ENCODE results near the gene LGALS14. TPM values are rescaled to one million over a fixed set of nuclear protein-coding genes. Genes with fewer than 3 reads are reported as not detected.

Gene LGALS14
- total and polyA plus RNA-seq, 2 of the 8 experiments (the other 6 are each of a cell fraction or from before 2014, with no cell fraction given) = 0.50 to 0.77 TPM

DNA sequence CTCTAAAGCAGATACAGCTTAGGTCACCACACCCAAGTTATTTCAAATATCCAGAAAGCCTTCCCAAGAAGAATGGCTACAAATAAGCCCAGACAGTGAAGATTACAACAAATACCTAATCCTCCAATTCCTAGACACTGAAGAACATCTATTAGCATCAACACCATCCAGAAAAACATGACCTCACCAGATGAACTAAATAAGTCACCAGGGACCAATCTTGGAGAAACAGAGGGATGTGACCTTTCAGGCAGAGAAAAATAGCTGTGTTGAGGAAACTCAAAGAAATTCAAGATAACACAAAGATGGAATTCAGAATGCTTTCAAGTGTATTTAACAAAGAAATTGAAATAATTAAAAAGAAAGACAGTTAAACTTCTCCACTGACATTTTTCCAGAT lies 48.5 kb downstream of the LGALS14 start:
- Histone ChIP-seq H2BK5ac (ENCODE audit: low read depth, low read length) (no peak overlapping the region), H2BK15ac (ENCODE audit: low read length) (no peak overlapping the region), H3K23ac (ENCODE audit: insufficient read length) (no peak overlapping the region), H3K56ac (replicated peaks; ENCODE audit: insufficient read length, low read depth, low read length) (no peak overlapping the region), H3K18ac (ENCODE audit: extremely low read depth, low read length) (no peak overlapping the region), H3K36me3 (ENCODE audit: control insufficient read depth in 2 of 4, insufficient read depth in 4 of 4, low read length in 3 of 4) (no peaks in the 10 kb centered on the region), H3K4ac (replicated peaks; ENCODE audit: insufficient read length, low read depth, low read length) (no peak overlapping the region), H4K91ac (replicated peaks; ENCODE audit: insufficient read length, low read length) (no peak overlapping the region), H4K5ac (ENCODE audit: insufficient read length, low read depth, low read length) (no peak overlapping the region), H2BK12ac (ENCODE audit: low read depth, low read length) (no peak overlapping the region), H3K79me2 (ENCODE audit: control insufficient read depth in 1 of 2, insufficient read depth in 2 of 2, low read length in 2 of 2) (no peaks in the 10 kb centered on the region), H3K9me3 (ENCODE audit: insufficient read depth in 2 of 2, low read depth in 1 of 2, low read length in 1 of 2) (no peaks in the 10 kb centered on the region), H4K20me1 (replicated peaks in 1 of 2; ENCODE audit: control insufficient read depth in 1 of 2, insufficient read depth in 2 of 2, low read length in 2 of 2) (no peaks in the 10 kb centered on the region), H2BK120ac (replicated peaks; ENCODE audit: low read depth, low read length) (no peak overlapping the region), H2AK5ac (ENCODE audit: low read depth, low read length) (no peak overlapping the region), H3K9ac (replicated peaks in 1 of 4; ENCODE audit: extremely low read depth in 1 of 4, low read depth in 3 of 4, low read length in 3 of 4) (no peak overlapping the region), H3K27ac (ENCODE audit: low read depth, low read length) (no peak overlapping the region), H3K79me1 (ENCODE audit: low read depth, low read length) (no peaks in the 10 kb centered on the region), H3K27me3 (replicated peaks in 1 of 4; ENCODE audit: control insufficient read depth in 3 of 4, extremely low read depth in 1 of 4, insufficient read depth in 3 of 4, low read length in 3 of 4) (no peaks in the 10 kb centered on the region), H3K14ac (ENCODE audit: insufficient read length) (no peak overlapping the region), H3K23me2 (ENCODE audit: low read depth, low read length) (no peaks in the 10 kb centered on the region), H3K4me2 (ENCODE audit: insufficient read depth in 1 of 2, low read depth in 2 of 2, low read length in 2 of 2) (no peak overlapping the region), H3K4me3 (ENCODE audit: extremely low read depth in 1 of 4, insufficient read depth in 2 of 4, low read depth in 3 of 4, low read length in 4 of 4) (no peak overlapping the region), H2AFZ (ENCODE audit: low read length) (no peak overlapping the region), H4K8ac (ENCODE audit: extremely low read depth, insufficient read depth, low read length) (no peak overlapping the region), H2BK20ac (ENCODE audit: low read length) (no peak overlapping the region), H3K4me1 (replicated peaks in 1 of 4; ENCODE audit: control insufficient read depth in 3 of 4, insufficient read depth in 4 of 4, low read length in 3 of 4) (no peaks in the 10 kb centered on the region)
- FAIRE-seq (no peak), DNase-seq (ENCODE audit: low read depth in 1 of 2, low spot score in 2 of 2) (no peak)
- no peak for TF ChIP-seq GTF2F1 (IDR thresholded peaks at IDR 0.05; ENCODE audit: borderline replicate concordance, low read depth, low read length)
- TF ChIP-seq, protein P1, sequence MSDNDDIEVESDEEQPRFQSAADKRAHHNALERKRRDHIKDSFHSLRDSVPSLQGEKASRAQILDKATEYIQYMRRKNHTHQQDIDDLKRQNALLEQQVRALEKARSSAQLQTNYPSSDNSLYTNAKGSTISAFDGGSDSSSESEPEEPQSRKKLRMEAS (IDR thresholded peaks at IDR 0.05) = no peak
- TF ChIP-seq, protein P2, sequence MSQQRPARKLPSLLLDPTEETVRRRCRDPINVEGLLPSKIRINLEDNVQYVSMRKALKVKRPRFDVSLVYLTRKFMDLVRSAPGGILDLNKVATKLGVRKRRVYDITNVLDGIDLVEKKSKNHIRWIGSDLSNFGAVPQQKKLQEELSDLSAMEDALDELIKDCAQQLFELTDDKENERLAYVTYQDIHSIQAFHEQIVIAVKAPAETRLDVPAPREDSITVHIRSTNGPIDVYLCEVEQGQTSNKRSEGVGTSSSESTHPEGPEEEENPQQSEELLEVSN (IDR thresholded peaks at IDR 0.05) = no peak
- TF ChIP-seq CBX5 (IDR thresholded peaks at IDR 0.05; ENCODE audit: low read depth, low read length) = no peak
- no peak for TF ChIP-seq NANOG (IDR thresholded peaks at IDR 0.05; ENCODE audit: insufficient read depth, low read depth, low read length, poor library complexity, severe bottlenecking)
- no peak for TF ChIP-seq EZH2 (IDR thresholded peaks at IDR 0.05; ENCODE audit: low read depth, low read length, severe bottlenecking)
- ChIA-PET CTCF (ENCODE audit: partially characterized antibody) (interaction anchor here (0.8 to 2.8 kb wide), 4 partner anchors 12 to 75 kb away, joined by 3 to 10 read pairs (median 4); no protein-coding TSS in a partner anchor), POLR2A (ENCODE audit: partially characterized antibody) (no interaction called here)

All from H1 (cell line).